Endodermal cell (in vitro differentiated cells): ENCODE measurements around the gene ASB1. TPM values are rescaled to one million over a fixed set of nuclear protein-coding genes. Genes with fewer than 3 reads are reported as not detected.

Source experiments
- DNase-seq: peaks from one replicate; pipeline ENCODE4 v3.0.0-alpha.2; 2017
- H3K27ac ChIP-seq: 2 replicates; pipeline ENCODE4 v1.5.1; 2013; ENCODE audit warnings: mild to moderate bottlenecking, low read depth, low read length, moderate library complexity
- H3K27me3 ChIP-seq: 2 replicates; pipeline ENCODE4 v1.6.1; 2013; ENCODE audit warnings: mild to moderate bottlenecking, low read length, moderate library complexity; ENCODE audit not compliant: insufficient read depth, control insufficient read depth, poor library complexity, severe bottlenecking
- H3K36me3 ChIP-seq: 2 replicates; pipeline ENCODE4 v1.7.0; 2013; ENCODE audit warnings: mild to moderate bottlenecking, low read length, moderate library complexity; ENCODE audit not compliant: control insufficient read depth, insufficient read depth
- H3K4me1 ChIP-seq: one replicate; pipeline ENCODE4 v1.7.0; 2013; ENCODE audit warnings: low read length; ENCODE audit not compliant: control insufficient read depth, insufficient read depth
- H3K4me3 ChIP-seq: 2 replicates; pipeline ENCODE4 v1.5.1; 2013; ENCODE audit warnings: mild to moderate bottlenecking, low read length, moderate library complexity
- H3K9ac ChIP-seq: 2 replicates; pipeline ENCODE4 v1.6.1; 2013; ENCODE audit warnings: mild to moderate bottlenecking, low read length, moderate library complexity; ENCODE audit not compliant: poor library complexity, severe bottlenecking; ENCODE audit errors: extremely low read depth
- H3K9me3 ChIP-seq: 2 replicates; pipeline ENCODE4 v1.6.1; 2013; ENCODE audit warnings: mild to moderate bottlenecking, low read length, moderate library complexity; ENCODE audit not compliant: control insufficient read depth
- H3K27ac Mint-ChIP-seq: 2 replicates; pipeline ENCODE4 v1.8.0; 2020; ENCODE audit warnings: mixed read lengths
- H3K27me3 Mint-ChIP-seq: 2 replicates; pipeline ENCODE4 v1.8.0; 2021; ENCODE audit warnings: mild to moderate bottlenecking, mixed read lengths; ENCODE audit not compliant: insufficient read depth
- H3K36me3 Mint-ChIP-seq: 2 replicates; pipeline ENCODE4 v1.8.0; 2020; ENCODE audit warnings: low read depth, mixed read lengths
- H3K4me1 Mint-ChIP-seq: 2 replicates; pipeline ENCODE4 v1.8.0; 2020; ENCODE audit warnings: mixed read lengths
- H3K4me3 Mint-ChIP-seq: 2 replicates; pipeline ENCODE4 v1.8.0; 2020; ENCODE audit warnings: mild to moderate bottlenecking, moderate library complexity, mixed read lengths
- H3K9me3 Mint-ChIP-seq: 2 replicates; pipeline ENCODE4 v1.8.0; 2020; ENCODE audit warnings: mild to moderate bottlenecking, mixed read lengths
- CTCF ChIP-seq: fragments of 200-600 bp; sonication (generic); conservative IDR thresholded peaks from 2 replicates; pipeline ENCODE4 v1.5.0; 2021; ENCODE audit warnings: antibody characterized with exemption, mild to moderate bottlenecking
- WGBS, 2 experiments: methylation state at CpG; one replicate each; pipeline versions ENCODE4 v1.1.5 to v1.1.7; 2013; ENCODE audit warnings: missing lambda C conversion rate in 2 of 2, mixed read lengths in 1 of 2; ENCODE audit not compliant: insufficient coverage in 1 of 2, insufficient read length in 1 of 2; 5-methylcytosine and 5-hydroxymethylcytosine counted together
- total RNA-seq, 2 donors: library from RNA; stranded (reverse); fragmentation: NEBNext Ultra II Directional in 1 of 2; extraction: Animal tissue kit (Norgen Biotek cat#: 25700) in 1 of 2; gene quantifications; 2 replicates in 1 of 2; 3 replicates in 1 of 2; pipeline ENCODE4 v1.2.1, GENCODE V29; 2021

The ASB1 gene
- total RNA-seq, 2 donors from 2014 or later: 39.0 to 39.6 TPM

- Mint-ChIP-seq H3K27me3 (peaks cover 2% of the 10 kb centered on the region), H3K4me3 (no peak overlapping the region), H3K27ac (no peak overlapping the region), H3K36me3 (peaks cover 4% of the 10 kb centered on the region), H3K9me3 (peaks cover 40% of the 10 kb centered on the region), H3K4me1 (no peaks in the 10 kb centered on the region)
- no peak overlapping the region for H3K4me3 ChIP-seq
- H3K27ac ChIP-seq: no peak overlapping the region
- no peak for DNase-seq
- peaks cover 23% of the 10 kb centered on the region for H3K9me3 ChIP-seq
- H3K9ac ChIP-seq: no peak overlapping the region
- WGBS, 2 experiments: no CpG with 5 or more reads among the region's 1 CpG
- TF ChIP-seq CTCF: no peak
- H3K4me1 ChIP-seq: no peaks in the 10 kb centered on the region
- H3K36me3 ChIP-seq: no peaks in the 10 kb centered on the region
- H3K27me3 ChIP-seq: no peaks in the 10 kb centered on the region
Measured at GRCh38 chr2:238473523-238473922, 46.8 kb downstream of the ASB1 start.

DNA sequence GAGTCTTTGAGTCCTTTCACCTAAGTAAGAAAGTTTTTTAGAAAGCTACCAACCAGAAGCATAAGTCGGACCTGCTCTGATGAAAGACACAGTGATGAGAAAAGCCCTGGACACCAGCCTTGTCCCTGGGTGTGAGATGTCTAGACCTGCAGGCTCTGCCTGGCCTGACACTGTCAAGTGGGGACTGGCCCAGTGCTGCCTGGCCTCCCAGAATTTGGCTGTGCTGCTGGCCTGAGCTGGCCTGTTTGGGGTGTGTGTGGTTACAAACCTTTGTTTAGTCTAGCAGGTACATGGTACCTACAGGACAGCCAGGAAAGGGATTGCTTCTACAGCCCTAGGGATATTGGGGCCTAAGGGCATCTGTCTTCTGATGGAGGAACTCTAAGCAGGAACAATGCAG is 48.3 kb downstream of the ASB1 start:
- no peak overlapping the region for H3K9ac ChIP-seq
- no peaks in the 10 kb centered on the region for H3K27me3 ChIP-seq
- no peak for DNase-seq
- 94% methylated on average over 1 of the region's 1 CpG; no CpG with 5 or more reads in 1 of the 2 experiments for WGBS, 2 experiments
- Mint-ChIP-seq H3K27ac (no peak overlapping the region), H3K4me3 (no peak overlapping the region), H3K36me3 (no peaks in the 10 kb centered on the region), H3K9me3 (peaks cover 35% of the 10 kb centered on the region), H3K27me3 (no peaks in the 10 kb centered on the region), H3K4me1 (no peaks in the 10 kb centered on the region)
- H3K4me1 ChIP-seq: no peaks in the 10 kb centered on the region
- H3K36me3 ChIP-seq: no peaks in the 10 kb centered on the region
- H3K9me3 ChIP-seq: peaks cover 28% of the 10 kb centered on the region
- no peak overlapping the region for H3K4me3 ChIP-seq
- no peak overlapping the region for H3K27ac ChIP-seq
- TF ChIP-seq CTCF: no peak

- peaks cover 28% of the 10 kb centered on the region for H3K9me3 ChIP-seq
- Mint-ChIP-seq H3K4me1 (no peaks in the 10 kb centered on the region), H3K9me3 (peaks cover 37% of the 10 kb centered on the region), H3K27ac (no peak overlapping the region), H3K4me3 (no peak overlapping the region), H3K27me3 (no peaks in the 10 kb centered on the region), H3K36me3 (no peaks in the 10 kb centered on the region)
- WGBS, 2 experiments: 100% methylated on average over 1 of the region's 1 CpG; no CpG with 5 or more reads in 1 of the 2 experiments
- no peak overlapping the region for H3K4me3 ChIP-seq
- no peaks in the 10 kb centered on the region for H3K36me3 ChIP-seq
- H3K27me3 ChIP-seq: no peaks in the 10 kb centered on the region
- no peak for TF ChIP-seq CTCF
- H3K4me1 ChIP-seq: no peaks in the 10 kb centered on the region
- no peak overlapping the region for H3K9ac ChIP-seq
- no peak overlapping the region for H3K27ac ChIP-seq
- DNase-seq: no peak
Measured at GRCh38 chr2:238475566-238475965, 48.8 kb downstream of the ASB1 start.
